K562 (cell line): ENCODE measurements around the gene ATF5. TPM values are rescaled to one million over a fixed set of nuclear protein-coding genes. Genes with fewer than 3 reads are reported as not detected.

Source experiments
- ATAC-seq: fragments of 200-7000 bp; cut with Tn5 transposase; 3 replicates; pipeline ENCODE4 v1.9.1; 2020; ENCODE audit warnings: moderate library complexity
- BruUV-seq: library from RNA; stranded (reverse); fragments of 400-500 nt; replicated peaks from 2 replicates; lab custom pipeline; 2021; lab: Mats Ljungman, UMichigan
- CTCF ChIA-PET: fragments of 300-600 bp; formaldehyde crosslinking; extraction: SDS; loops from one replicate; lab custom pipeline; 2021; ENCODE audit warnings: low intra/inter-chr PET ratio; lab: Yijun Ruan, JAX
- POLR2A ChIA-PET: fragments of 300-600, 350-650 bp; sonication (Branson Sonifier 250); formaldehyde crosslinking; extraction: SDS; loops from one replicate; lab custom pipeline; 2021; ENCODE audit warnings: antibody characterized with exemption, inconsistent platforms; lab: Yijun Ruan, JAX
- DNase-seq, 4 experiments: peaks; one replicate each; pipeline versions ENCODE4 v3.0.0 to v3.0.0-alpha.2; 2011 to 2018; ENCODE audit warnings: low spot score in 3 of 4, mixed read lengths in 3 of 4; ENCODE audit errors: extremely low read depth in 1 of 4
- FAIRE-seq: peaks from 2 replicates; lab custom pipeline; 2011; peaks lifted over from hg19 to GRCh38; lab: Jason Lieb, UNC
- H2AFZ ChIP-seq: 2 replicates; pipeline ENCODE4 v1.6.0; 2011; ENCODE audit warnings: low read depth, low read length, control low read depth, inconsistent platforms
- H3K27ac ChIP-seq: fragments of 200-600 bp; 3 replicates; pipeline ENCODE4 v1.8.0; 2011; ENCODE audit warnings: low read depth, mild to moderate bottlenecking, control low read depth, inconsistent platforms, low read length, moderate library complexity, mixed read lengths; ENCODE audit errors: extremely low read depth
- H3K27me3 ChIP-seq, 2 experiments: fragments of 300-600 bp in 1 of 2; 2 replicates in 1 of 2; 3 replicates in 1 of 2; pipeline versions ENCODE4 v1.6.0 to v1.8.0; 2011; ENCODE audit warnings: inconsistent platforms in 2 of 2, low read length in 2 of 2, mild to moderate bottlenecking in 1 of 2, mixed read lengths in 1 of 2, moderate library complexity in 1 of 2; ENCODE audit not compliant: control insufficient read depth in 2 of 2, insufficient read depth in 2 of 2
- H3K36me3 ChIP-seq: fragments of 300-600 bp; 3 replicates; pipeline ENCODE4 v1.8.0; 2011; ENCODE audit warnings: mild to moderate bottlenecking, low read length, inconsistent platforms; ENCODE audit not compliant: control insufficient read depth, insufficient read depth
- H3K4me1 ChIP-seq, 2 experiments: fragments of 200-600 bp in 1 of 2; replicated peaks in 1 of 2; 2 replicates in 1 of 2; 3 replicates in 1 of 2; pipeline versions ENCODE4 v1.5.1 to v1.8.0; 2011; ENCODE audit warnings: inconsistent platforms in 2 of 2, low read length in 2 of 2, mild to moderate bottlenecking in 1 of 2, mixed read lengths in 1 of 2, moderate library complexity in 1 of 2; ENCODE audit not compliant: control insufficient read depth in 2 of 2, insufficient read depth in 2 of 2
- H3K4me2 ChIP-seq: 2 replicates; pipeline ENCODE4 v1.6.1; 2011; ENCODE audit warnings: low read length, control low read depth, inconsistent platforms, mixed read lengths; ENCODE audit not compliant: insufficient read depth
- H3K4me3 ChIP-seq: fragments of 200-600 bp; sonication (generic), shearing (Covaris generic); 2 replicates; pipeline ENCODE4 v1.5.1; 2016; ENCODE audit warnings: control low read depth, inconsistent platforms
- H3K79me2 ChIP-seq: fragments of 200-600 bp; 3 replicates; pipeline ENCODE4 v1.8.0; 2011; ENCODE audit warnings: low read length, inconsistent platforms; ENCODE audit not compliant: control insufficient read depth, insufficient read depth
- H3K9ac ChIP-seq, 2 experiments: 2 replicates each; pipeline versions ENCODE4 v1.6.0 to v1.6.1; 2011; ENCODE audit warnings: low read depth in 2 of 2, low read length in 2 of 2, control low read depth in 1 of 2, inconsistent platforms in 1 of 2, mild to moderate bottlenecking in 1 of 2, mixed read lengths in 1 of 2; ENCODE audit not compliant: insufficient read depth in 1 of 2
- H3K9me1 ChIP-seq: one replicate; pipeline ENCODE4 v1.6.0; 2011; ENCODE audit warnings: inconsistent platforms, mild to moderate bottlenecking, low read length, moderate library complexity; ENCODE audit not compliant: control insufficient read depth, insufficient read depth
- H3K9me3 ChIP-seq: replicated peaks from 2 replicates; pipeline ENCODE4 v1.5.1; 2011; ENCODE audit warnings: low read depth, low read length, inconsistent platforms; ENCODE audit not compliant: control insufficient read depth, insufficient read depth
- H4K20me1 ChIP-seq: replicated peaks from 2 replicates; pipeline ENCODE4 v1.6.1; 2011; ENCODE audit warnings: low read length, inconsistent platforms, mixed read lengths; ENCODE audit not compliant: control insufficient read depth, insufficient read depth
- ARNT ChIP-seq, 2 experiments: fragments of 450-650 bp; IDR thresholded peaks; 2 replicates each; pipeline ENCODE4 v1.6.1; 2016; ENCODE audit warnings: mild to moderate bottlenecking in 1 of 2
- BDP1 ChIP-seq: IDR thresholded peaks from 3 replicates; pipeline ENCODE4 v1.6.1; 2011; ENCODE audit not compliant: insufficient read length, insufficient read depth
- CEBPZ ChIP-seq: fragments of 150-350 bp; IDR thresholded peaks from 2 replicates; pipeline ENCODE4 v1.6.1; 2014; ENCODE audit warnings: low read depth, mild to moderate bottlenecking, low read length, borderline replicate concordance
- GTF2A2 ChIP-seq: IDR thresholded peaks from 2 replicates; pipeline ENCODE4 v1.6.1; 2016; ENCODE audit warnings: mild to moderate bottlenecking, missing genetic modification characterization, missing compliant biosample characterization
- MECOM ChIP-seq: fragments of 250-450 bp; sonication (Bioruptor Pico); IDR thresholded peaks from 2 replicates; pipeline ENCODE4 v1.8.0; 2022; ENCODE audit warnings: inconsistent platforms
- NR2C1 ChIP-seq, 2 experiments: fragments of 450-650 bp; IDR thresholded peaks; 2 replicates each; pipeline ENCODE4 v1.6.1; 2017; ENCODE audit warnings: mild to moderate bottlenecking in 2 of 2, antibody characterized with exemption in 1 of 2, inconsistent platforms in 1 of 2, missing compliant biosample characterization in 1 of 2, missing genetic modification characterization in 1 of 2
- NR4A1 ChIP-seq, 2 experiments: fragments of 250-450 bp in 1 of 2; fragments of 450-650 bp in 1 of 2; sonication (Bioruptor Pico) in 1 of 2; IDR thresholded peaks; 2 replicates each; pipeline versions ENCODE4 v1.4.0 to v1.6.1; 2016 to 2020; ENCODE audit warnings: mild to moderate bottlenecking in 2 of 2, missing compliant biosample characterization in 1 of 2, missing genetic modification characterization in 1 of 2, moderate library complexity in 1 of 2
- PYGO2 ChIP-seq: fragments of 450-650 bp; IDR thresholded peaks from 2 replicates; pipeline ENCODE4 v1.6.1; 2016; ENCODE audit warnings: mild to moderate bottlenecking, missing genetic modification characterization, moderate library complexity, missing compliant biosample characterization
- ZBTB17 ChIP-seq: fragments of 450-650 bp; formaldehyde crosslinking; IDR thresholded peaks from 2 replicates; pipeline ENCODE4 v1.4.0; 2020; ENCODE audit warnings: mild to moderate bottlenecking
- ZBTB26 ChIP-seq: fragments of 450-650 bp; formaldehyde crosslinking; IDR thresholded peaks from 2 replicates; pipeline ENCODE4 v1.4.0; 2022; ENCODE audit warnings: missing genetic modification characterization
- ZNF583 ChIP-seq: fragments of 250-450 bp; sonication (Bioruptor Pico); IDR thresholded peaks from 2 replicates; pipeline ENCODE4 v1.4.0; 2020
- ZNF589 ChIP-seq: fragments of 200-800 bp; sonication (Bioruptor generic); IDR thresholded peaks from 2 replicates; pipeline ENCODE4 v1.6.1; 2016; ENCODE audit warnings: low read depth, missing genetic modification characterization, missing compliant biosample characterization
- WGBS: fragments of 100-300 bp; shearing (Covaris generic); methylation state at CpG from one replicate; pipeline ENCODE4 v1.1.6; 2016; ENCODE audit warnings: low coverage, mixed read lengths; ENCODE audit not compliant: insufficient coverage; ENCODE audit errors: missing lambda C conversion rate; 5-methylcytosine and 5-hydroxymethylcytosine counted together
- in situ Hi-C: fragments of 300-500 bp; cut with MboI; formaldehyde crosslinking; loops from 4 replicates; pipeline ENCODE4 v1.15.0; 2018; ENCODE audit warnings: inconsistent platforms, mixed read lengths
- intact Hi-C: fragments of 100-400 bp; cut with micrococcal nuclease; formaldehyde crosslinking; loops from 2 replicates; pipeline ENCODE4 v1.14.2; 2022
- polyA plus RNA-seq, 8 experiments: library from polyadenylated mRNA; depleted of rRNA in 4 of 8; stranded (reverse) in 5 of 8; unstranded in 3 of 8; fragments of >200 nt; fragmentation: Nextera tagmentation in 2 of 8; fragmentation: Illumina TruSeq in 1 of 8; extraction: Ambion mirVana in 2 of 8; extraction: Trizol in 1 of 8; gene quantifications; 2 replicates each; pipeline versions ENCODE4 v1.2.1 to v1.2.3, GENCODE V29; 2011 to 2014; ENCODE audit warnings: inconsistent platforms in 1 of 8, missing spikeins in 1 of 8
- total RNA-seq, 7 experiments: library from RNA; depleted of rRNA in 6 of 7; stranded (reverse); fragments of >200 nt in 6 of 7; fragmentation: Illumina TruSeq in 2 of 7; extraction: Trizol in 2 of 7; gene quantifications; 2 replicates each; pipeline versions ENCODE4 v1.2.1 to v1.2.3, GENCODE V29; 2011 to 2021; ENCODE audit warnings: low replicate concordance in 1 of 7
- TF ChIP-seq, protein P1 (sequence below): sonication (generic); formaldehyde crosslinking; IDR thresholded peaks from 2 replicates; pipeline ENCODE4 v1.8.0; 2022; ENCODE audit warnings: mild to moderate bottlenecking, missing genetic modification reagents
- TF ChIP-seq, protein P2 (sequence below): conservative IDR thresholded peaks from 2 replicates; pipeline ENCODE4 v1.6.1; 2011; ENCODE audit warnings: low read depth, mild to moderate bottlenecking, low read length; ENCODE audit not compliant: control insufficient read depth

Gene ATF5
- total and polyA plus RNA-seq, 9 of the 15 experiments (the other 6 are each of a cell fraction or from before 2014, with no cell fraction given): 3.0 to 57.6 (median 11.1) TPM

GRCh38 chr19:49927526-49928264 lies 1.3 kb upstream of the ATF5 start:
- Histone ChIP-seq H3K27me3 (no peaks in the 10 kb centered on the region), H3K79me2 (peaks cover 84% of the 10 kb centered on the region), H3K9ac (peak overlapping the region; percentile 94 to 98), H3K27ac (peak overlapping the region; percentile 92), H3K9me1 (peaks cover 11% of the 10 kb centered on the region), H3K4me3 (peak overlapping the region; percentile 55), H3K36me3 (peaks cover 60% of the 10 kb centered on the region), H4K20me1 (peaks cover 12% of the 10 kb centered on the region), H3K4me1 (peaks cover 38 to 62% of the 10 kb centered on the region in 2 experiments), H2AFZ (no peak overlapping the region), H3K4me2 (peak overlapping the region; percentile 97), H3K9me3 (no peaks in the 10 kb centered on the region)
- ATAC-seq: no peak
- POLR2A ChIA-PET: interaction anchor here (0.7 to 6.4 kb wide), 9 partner anchors 13 to 68 kb away, joined by 3 to 105 read pairs (median 5); partner anchors contain the start of genes AKT1S1 and TBC1D17
- 6% methylated on average over 14 of the region's 14 CpGs for WGBS
- intact Hi-C loops: loop anchor here (5.0 kb wide), 1 partner anchor 60 kb away; the partner anchor contains the start of gene PNKP
- CTCF ChIA-PET: no interaction called here
- peak; percentile 49 for FAIRE-seq
- in situ Hi-C loops: no loop called here
- peak in 1 of 4 experiments; percentile 5 for DNase-seq
- BruUV-seq: no TSS peak
- TF ChIP-seq ZNF583 (peak; percentile 44; the same call in 1 of the 2 replicates), BDP1 (no peak), CEBPZ (no peak), ZBTB26 (0 out of 2 replicates have a peak, but pooled peaks have one; percentile 58), PYGO2 (tag) (0 out of 2 replicates have a peak, but pooled peaks have one; percentile 10), NR2C1 (IDR thresholded peaks at IDR 0.05) (no peak), NR2C1 (tag; IDR thresholded peaks at IDR 0.05) (peak; percentile 56; the same call in 1 of the 2 replicates), ZBTB17 (peak; percentile 43; the same call in 1 of the 2 replicates), NR4A1 (CRISPR knock-in tag; IDR thresholded peaks at IDR 0.05) (no peak), NR4A1 (tag; IDR thresholded peaks at IDR 0.05) (peak; percentile 77; the same call in 1 of the 2 replicates), MECOM (CRISPR knock-in tag) (no peak), GTF2A2 (tag) (peak; percentile 49; the same call in 1 of the 2 replicates), ZNF589 (CRISPR knock-in tag) (0 out of 2 replicates have a peak, but pooled peaks have one; percentile 5), ARNT (IDR thresholded peaks at IDR 0.05) (no peak)
- TF ChIP-seq, protein P1, sequence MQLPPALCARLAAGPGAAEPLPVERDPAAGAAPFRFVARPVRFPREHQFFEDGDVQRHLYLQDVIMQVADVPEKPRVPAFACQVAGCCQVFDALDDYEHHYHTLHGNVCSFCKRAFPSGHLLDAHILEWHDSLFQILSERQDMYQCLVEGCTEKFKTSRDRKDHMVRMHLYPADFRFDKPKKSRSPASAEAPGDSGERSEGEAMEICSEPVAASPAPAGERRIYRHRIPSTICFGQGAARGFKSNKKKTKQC (CRISPR knock-in tag): no peak
- TF ChIP-seq, protein P2, sequence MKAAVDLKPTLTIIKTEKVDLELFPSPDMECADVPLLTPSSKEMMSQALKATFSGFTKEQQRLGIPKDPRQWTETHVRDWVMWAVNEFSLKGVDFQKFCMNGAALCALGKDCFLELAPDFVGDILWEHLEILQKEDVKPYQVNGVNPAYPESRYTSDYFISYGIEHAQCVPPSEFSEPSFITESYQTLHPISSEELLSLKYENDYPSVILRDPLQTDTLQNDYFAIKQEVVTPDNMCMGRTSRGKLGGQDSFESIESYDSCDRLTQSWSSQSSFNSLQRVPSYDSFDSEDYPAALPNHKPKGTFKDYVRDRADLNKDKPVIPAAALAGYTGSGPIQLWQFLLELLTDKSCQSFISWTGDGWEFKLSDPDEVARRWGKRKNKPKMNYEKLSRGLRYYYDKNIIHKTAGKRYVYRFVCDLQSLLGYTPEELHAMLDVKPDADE: no peak
